NCI-H1105 (cell line): ENCODE measurements around the gene TMEM185B.

Source experiments
- DNase-seq: peaks from one replicate; lab custom pipeline; 2025; lab: John Stamatoyannopoulos, UW

TMEM185B gene

GRCh38 chr2:120231974-120232635, 8.9 kb upstream of the TMEM185B start:
- no peak for DNase-seq

- no peak for DNase-seq
Observed at GRCh38 chr2:120231564-120231973, 8.4 kb upstream of the TMEM185B start.

- no peak for DNase-seq
Observed at GRCh38 chr2:120230515-120231471, 7.6 kb upstream of the TMEM185B start.

GRCh38 chr2:120229341-120229740, 6.1 kb upstream of the TMEM185B start:
- no peak for DNase-seq

GRCh38 chr2:120228503-120228902, 5.3 kb upstream of the TMEM185B start:
- no peak for DNase-seq

- no peak for DNase-seq
Observed at GRCh38 chr2:120227111-120227991, 4.2 kb upstream of the TMEM185B start.

GRCh38 chr2:120226316-120226715, 3.1 kb upstream of the TMEM185B start:
- no peak for DNase-seq

- DNase-seq, result no peak
Observed at GRCh38 chr2:120225549-120226065, 2.4 kb upstream of the TMEM185B start.

GRCh38 chr2:120224735-120225548, 1.7 kb upstream of the TMEM185B start:
- no peak for DNase-seq

GRCh38 chr2:120224256-120224655, 1.1 kb upstream of the TMEM185B start:
- no peak for DNase-seq

GRCh38 chr2:120222186-120223033, 790 bp downstream of the TMEM185B start:
- no peak for DNase-seq

- DNase-seq, result no peak
Observed at GRCh38 chr2:120221616-120222015, 1.6 kb downstream of the TMEM185B start.

- no peak for DNase-seq
Observed at GRCh38 chr2:120220756-120221155, 2.4 kb downstream of the TMEM185B start.

- DNase-seq, result no peak
Observed at GRCh38 chr2:120219766-120220165, 3.4 kb downstream of the TMEM185B start.

- DNase-seq, result no peak
Observed at GRCh38 chr2:120219291-120219690, 3.9 kb downstream of the TMEM185B start.

GRCh38 chr2:120218181-120218580, 5.0 kb downstream of the TMEM185B start:
- no peak for DNase-seq

- DNase-seq, result no peak
Observed at GRCh38 chr2:120210270-120210693, 12.9 kb downstream of the TMEM185B start.

- DNase-seq, result no peak
Observed at GRCh38 chr2:120209427-120210269, 13.6 kb downstream of the TMEM185B start.
